ENCODE results near the gene PTPRN2. TPM values are rescaled to one million over a fixed set of nuclear protein-coding genes. Genes with fewer than 3 reads are reported as not detected.

PTPRN2 gene
- polyA plus RNA-seq, 1 experiment: 0.02 TPM

GRCh38 chr7:158260567-158261361 lies 326.9 kb downstream of the PTPRN2 start:
- no peak for TF ChIP-seq CTCF (IDR thresholded peaks at IDR 0.05; ENCODE audit: low read depth, low read length)
- Histone ChIP-seq H3K27me3 (ENCODE audit: control insufficient read depth, insufficient read depth, low read length) (no peaks in the 10 kb centered on the region), H3K9me3 (ENCODE audit: control insufficient read depth, insufficient read depth, low read length) (peaks cover 94% of the 10 kb centered on the region), H3K27ac (ENCODE audit: low read depth, low read length) (no peak overlapping the region), H3K4me3 (ENCODE audit: low read depth, low read length) (no peak overlapping the region)
- ChIA-PET POLR2A (no interaction called here), CTCF (no interaction called here)
- no peak for DNase-seq (ENCODE audit: low read depth, low spot score)

GRCh38 chr7:158259671-158260418 lies 327.8 kb downstream of the PTPRN2 start:
- no peak for TF ChIP-seq CTCF (IDR thresholded peaks at IDR 0.05; ENCODE audit: low read depth, low read length)
- no peak overlapping the region for H3K4me3 ChIP-seq (ENCODE audit: low read depth, low read length)
- ChIA-PET CTCF (no interaction called here), POLR2A (no interaction called here)
- DNase-seq (ENCODE audit: low read depth, low spot score): no peak
- peaks cover 94% of the 10 kb centered on the region for H3K9me3 ChIP-seq (ENCODE audit: control insufficient read depth, insufficient read depth, low read length)
- no peaks in the 10 kb centered on the region for H3K27me3 ChIP-seq (ENCODE audit: control insufficient read depth, insufficient read depth, low read length)
- no peak overlapping the region for H3K27ac ChIP-seq (ENCODE audit: low read depth, low read length)

- no peak for DNase-seq (ENCODE audit: low read depth, low spot score)
These were observed 328.5 kb downstream of the PTPRN2 start for GRCh38 chr7:158259141-158259540.

GRCh38 chr7:158258411-158259130 lies 329.1 kb downstream of the PTPRN2 start:
- DNase-seq (ENCODE audit: low read depth, low spot score): no peak
- no peak overlapping the region for H3K4me3 ChIP-seq (ENCODE audit: low read depth, low read length)
- H3K27ac ChIP-seq (ENCODE audit: low read depth, low read length): no peak overlapping the region
- H3K27me3 ChIP-seq (ENCODE audit: control insufficient read depth, insufficient read depth, low read length): no peaks in the 10 kb centered on the region
- peaks cover 93% of the 10 kb centered on the region for H3K9me3 ChIP-seq (ENCODE audit: control insufficient read depth, insufficient read depth, low read length)
- TF ChIP-seq CTCF (IDR thresholded peaks at IDR 0.05; ENCODE audit: low read depth, low read length): no peak
- ChIA-PET CTCF (no interaction called here), POLR2A (no interaction called here)

More at GRCh38 chr7:158259141-158259540, 328.5 kb downstream of the PTPRN2 start:
- Histone ChIP-seq H3K27ac (ENCODE audit: low read depth, low read length) (no peak overlapping the region), H3K4me3 (ENCODE audit: low read depth, low read length) (no peak overlapping the region), H3K27me3 (ENCODE audit: control insufficient read depth, insufficient read depth, low read length) (no peaks in the 10 kb centered on the region), H3K9me3 (ENCODE audit: control insufficient read depth, insufficient read depth, low read length) (peaks cover 94% of the 10 kb centered on the region)
- ChIA-PET CTCF (no interaction called here), POLR2A (no interaction called here)
- no peak for TF ChIP-seq CTCF (IDR thresholded peaks at IDR 0.05; ENCODE audit: low read depth, low read length)
